Measurements from ENCODE around the gene JUND. TPM values are rescaled to one million over a fixed set of nuclear protein-coding genes. Genes with fewer than 3 reads are reported as not detected.

Gene JUND
- total RNA-seq, 2 experiments from 2014 or later = 79.0 to 138 TPM

GRCh38 chr19:18261474-18261873, 19.9 kb downstream of the JUND start:
- H4K20me1 ChIP-seq (ENCODE audit: insufficient read depth, low read length) = no peaks in the 10 kb centered on the region
- DNase-seq (ENCODE audit: low spot score) = no peak
- no TSS peak for BruUV-seq (replicated peaks)
- intact Hi-C loops (cut with micrococcal nuclease; ENCODE audit: unreplicated experiment) = no loop called here
- H3K9me2 ChIP-seq (ENCODE audit: insufficient read depth, low read length) = no peaks in the 10 kb centered on the region
- H3K27ac ChIP-seq (ENCODE audit: low read depth, low read length, poor library complexity, severe bottlenecking) = no peak overlapping the region
- H2AFZ ChIP-seq (ENCODE audit: low read length) = no peak overlapping the region
- H3K79me2 ChIP-seq (ENCODE audit: insufficient read depth, low read depth, low read length) = no peaks in the 10 kb centered on the region
- no peaks in the 10 kb centered on the region for H3K36me3 ChIP-seq (ENCODE audit: insufficient read depth, low read length)
- ChIA-PET CTCF (ENCODE audit: unreplicated experiment) (no interaction called here), POLR2A (interaction anchor here (0.5 to 0.6 kb wide), 2 partner anchors 148 to 619 kb away, joined by 3 read pairs; no protein-coding TSS in a partner anchor)
- peaks cover 11% of the 10 kb centered on the region for H3K4me1 ChIP-seq (ENCODE audit: insufficient read depth, low read length, poor library complexity, severe bottlenecking)
- TF ChIP-seq CTCF (conservative IDR thresholded peaks at IDR 0.05; ENCODE audit: low read length) (no peak), EZH2phosphoT487 (IDR thresholded peaks at IDR 0.05; ENCODE audit: borderline replicate concordance, low read depth, low read length) (no peak)
- H3K9me3 ChIP-seq (ENCODE audit: low read length) = no peaks in the 10 kb centered on the region
- H3K4me2 ChIP-seq (ENCODE audit: low read length) = no peak overlapping the region
- no peak overlapping the region for H3K4me3 ChIP-seq (ENCODE audit: low read depth, low read length, poor library complexity, severe bottlenecking)

- no peaks in the 10 kb centered on the region for H3K36me3 ChIP-seq (ENCODE audit: insufficient read depth, low read length)
- no peak overlapping the region for H2AFZ ChIP-seq (ENCODE audit: low read length)
- intact Hi-C loops (cut with micrococcal nuclease; ENCODE audit: unreplicated experiment) = no loop called here
- ChIA-PET POLR2A (interaction anchor here (0.6 kb wide), 1 partner anchor 51 kb away, joined by 4 read pairs; no protein-coding TSS in a partner anchor), CTCF (ENCODE audit: unreplicated experiment) (no interaction called here)
- DNase-seq (ENCODE audit: low spot score) = no peak
- no peaks in the 10 kb centered on the region for H4K20me1 ChIP-seq (ENCODE audit: insufficient read depth, low read length)
- no peak overlapping the region for H3K27ac ChIP-seq (ENCODE audit: low read depth, low read length, poor library complexity, severe bottlenecking)
- H3K79me2 ChIP-seq (ENCODE audit: insufficient read depth, low read depth, low read length) = no peaks in the 10 kb centered on the region
- H3K9me2 ChIP-seq (ENCODE audit: insufficient read depth, low read length) = no peaks in the 10 kb centered on the region
- H3K4me3 ChIP-seq (ENCODE audit: low read depth, low read length, poor library complexity, severe bottlenecking) = no peak overlapping the region
- H3K4me2 ChIP-seq (ENCODE audit: low read length) = no peak overlapping the region
- H3K9me3 ChIP-seq (ENCODE audit: low read length) = no peaks in the 10 kb centered on the region
- peaks cover 8% of the 10 kb centered on the region for H3K4me1 ChIP-seq (ENCODE audit: insufficient read depth, low read length, poor library complexity, severe bottlenecking)
- TF ChIP-seq EZH2phosphoT487 (IDR thresholded peaks at IDR 0.05; ENCODE audit: borderline replicate concordance, low read depth, low read length) = no peak
- no peak for TF ChIP-seq CTCF (conservative IDR thresholded peaks at IDR 0.05; ENCODE audit: low read length)
- BruUV-seq (replicated peaks) = no TSS peak
Observed at GRCh38 chr19:18259893-18260292, 21.5 kb downstream of the JUND start.

GRCh38 chr19:18257503-18258470, 23.6 kb downstream of the JUND start:
- CTCF ChIA-PET (ENCODE audit: unreplicated experiment) = no interaction called here
- no peak for DNase-seq (ENCODE audit: low spot score)
- no peaks in the 10 kb centered on the region for H4K20me1 ChIP-seq (ENCODE audit: insufficient read depth, low read length)
- no peaks in the 10 kb centered on the region for H3K9me3 ChIP-seq (ENCODE audit: low read length)
- POLR2A ChIA-PET = no interaction called here
- H3K27ac ChIP-seq (ENCODE audit: low read depth, low read length, poor library complexity, severe bottlenecking) = no peak overlapping the region
- H3K9me2 ChIP-seq (ENCODE audit: insufficient read depth, low read length) = no peaks in the 10 kb centered on the region
- H3K4me1 ChIP-seq (ENCODE audit: insufficient read depth, low read length, poor library complexity, severe bottlenecking) = peaks cover 24% of the 10 kb centered on the region
- intact Hi-C loops (cut with micrococcal nuclease; ENCODE audit: unreplicated experiment) = no loop called here
- no peaks in the 10 kb centered on the region for H3K36me3 ChIP-seq (ENCODE audit: insufficient read depth, low read length)
- no peak overlapping the region for H2AFZ ChIP-seq (ENCODE audit: low read length)
- BruUV-seq (replicated peaks) = no TSS peak
- no peak overlapping the region for H3K4me3 ChIP-seq (ENCODE audit: low read depth, low read length, poor library complexity, severe bottlenecking)
- TF ChIP-seq EZH2phosphoT487 (IDR thresholded peaks at IDR 0.05; ENCODE audit: borderline replicate concordance, low read depth, low read length) (no peak), CTCF (conservative IDR thresholded peaks at IDR 0.05; ENCODE audit: low read length) (no peak)
- no peaks in the 10 kb centered on the region for H3K79me2 ChIP-seq (ENCODE audit: insufficient read depth, low read depth, low read length)
- no peak overlapping the region for H3K4me2 ChIP-seq (ENCODE audit: low read length)

Measured in OCI-LY7 (cell line).